Measurements from ENCODE around the gene CDH4.

The CDH4 gene

GRCh38 chr20:61643656-61644377 lies 391.8 kb downstream of the CDH4 start:
- DNase-seq = no peak

- no peak for DNase-seq
These were observed 392.5 kb downstream of the CDH4 start for GRCh38 chr20:61644378-61645076.

GRCh38 chr20:61645732-61646131 lies 393.7 kb downstream of the CDH4 start:
- DNase-seq = no peak

GRCh38 chr20:61646453-61646852 lies 394.4 kb downstream of the CDH4 start:
- DNase-seq = no peak

GRCh38 chr20:61646986-61647385 lies 394.9 kb downstream of the CDH4 start:
- no peak for DNase-seq

GRCh38 chr20:61647702-61648101 lies 395.6 kb downstream of the CDH4 start:
- DNase-seq = no peak

GRCh38 chr20:61649105-61649859 lies 397.2 kb downstream of the CDH4 start:
- DNase-seq = no peak

GRCh38 chr20:61649860-61650162 lies 397.8 kb downstream of the CDH4 start:
- no peak for DNase-seq

- no peak for DNase-seq
These were observed 399.1 kb downstream of the CDH4 start for GRCh38 chr20:61650912-61651733.

- DNase-seq = no peak
These were observed 400.1 kb downstream of the CDH4 start for GRCh38 chr20:61652146-61652545.

- no peak for DNase-seq
These were observed 402.7 kb downstream of the CDH4 start for GRCh38 chr20:61654726-61655125.

GRCh38 chr20:61655591-61655990 lies 403.5 kb downstream of the CDH4 start:
- DNase-seq = no peak

- no peak for DNase-seq
These were observed 404.1 kb downstream of the CDH4 start for GRCh38 chr20:61656198-61656597.

GRCh38 chr20:61657721-61658377 lies 405.8 kb downstream of the CDH4 start:
- DNase-seq = no peak

- DNase-seq = no peak
These were observed 406.5 kb downstream of the CDH4 start for GRCh38 chr20:61658563-61658962.

GRCh38 chr20:61659246-61659993 lies 407.4 kb downstream of the CDH4 start:
- DNase-seq = no peak

- DNase-seq = no peak
These were observed 407.9 kb downstream of the CDH4 start for GRCh38 chr20:61659994-61660346.

GRCh38 chr20:61660559-61660958 lies 408.5 kb downstream of the CDH4 start:
- DNase-seq = no peak

- no peak for DNase-seq
These were observed 409.0 kb downstream of the CDH4 start for GRCh38 chr20:61661025-61661424.

- no peak for DNase-seq
These were observed 409.5 kb downstream of the CDH4 start for GRCh38 chr20:61661583-61661982.

- DNase-seq = no peak
These were observed 410.3 kb downstream of the CDH4 start for GRCh38 chr20:61662226-61662967.
